ENCODE measurements around the gene DEFB108B.
A peak's percentile ranks its signal among the peaks of the same experiment; 100 is the strongest.
"Not testable (repeated sequence)": the region's sequence is repeated elsewhere in the genome, so short reads cannot be mapped to it uniquely, and the experiment has no call there.

DEFB108B gene

GRCh38 chr11:71832811-71833210 is at the start of gene DEFB108B:
DEFB108B (plus strand) TSS chr11:71833200; CDS start chr11:71833200, 0 bp downstream.
- DNase-seq = not testable (repeated sequence)

- DNase-seq = not testable (repeated sequence)
These were observed 46.7 kb upstream of the DEFB108B start for GRCh38 chr11:71786114-71786847.

- peak; percentile 97 for DNase-seq
These were observed 46.2 kb upstream of the DEFB108B start for GRCh38 chr11:71786848-71787097.

DNA sequence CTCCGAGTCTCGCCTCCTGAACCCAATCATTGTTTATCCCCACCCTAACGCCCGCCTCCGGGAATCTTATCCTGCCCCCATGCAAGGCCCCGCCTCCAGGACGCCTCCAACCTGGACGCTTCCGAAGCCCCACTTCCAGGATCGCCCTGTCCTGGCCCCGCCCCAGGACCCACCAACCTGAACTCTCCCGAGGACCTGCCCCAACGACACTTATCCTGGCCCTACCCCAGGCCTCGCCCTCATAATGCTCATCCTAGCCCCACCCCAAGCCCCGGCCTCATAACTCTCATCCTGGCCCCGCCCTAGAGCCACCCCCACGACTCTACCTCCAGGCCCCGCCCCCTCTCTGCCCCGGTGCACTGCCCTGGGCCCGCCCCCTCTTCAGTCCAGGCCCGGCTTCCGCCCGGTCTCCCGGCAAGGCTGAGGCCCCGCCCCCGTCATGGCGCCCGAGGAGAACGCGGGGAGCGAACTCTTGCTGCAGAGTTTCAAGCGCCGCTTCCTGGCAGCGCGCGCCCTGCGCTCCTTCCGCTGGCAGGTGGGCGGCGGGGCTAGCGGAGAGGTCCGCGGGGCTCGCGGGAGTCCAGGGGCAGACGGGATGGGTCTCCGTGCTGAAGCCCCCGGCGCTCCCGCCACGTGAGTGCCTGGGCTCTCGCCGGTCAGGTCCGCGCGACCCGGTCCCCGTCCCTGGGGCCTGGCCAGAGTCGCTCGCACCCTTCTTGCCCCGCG is 45.7 kb upstream of the DEFB108B start:
- peak; percentile 74 for DNase-seq

- not testable (repeated sequence) for DNase-seq
These were observed 45.1 kb upstream of the DEFB108B start for GRCh38 chr11:71787824-71788454.

DNA sequence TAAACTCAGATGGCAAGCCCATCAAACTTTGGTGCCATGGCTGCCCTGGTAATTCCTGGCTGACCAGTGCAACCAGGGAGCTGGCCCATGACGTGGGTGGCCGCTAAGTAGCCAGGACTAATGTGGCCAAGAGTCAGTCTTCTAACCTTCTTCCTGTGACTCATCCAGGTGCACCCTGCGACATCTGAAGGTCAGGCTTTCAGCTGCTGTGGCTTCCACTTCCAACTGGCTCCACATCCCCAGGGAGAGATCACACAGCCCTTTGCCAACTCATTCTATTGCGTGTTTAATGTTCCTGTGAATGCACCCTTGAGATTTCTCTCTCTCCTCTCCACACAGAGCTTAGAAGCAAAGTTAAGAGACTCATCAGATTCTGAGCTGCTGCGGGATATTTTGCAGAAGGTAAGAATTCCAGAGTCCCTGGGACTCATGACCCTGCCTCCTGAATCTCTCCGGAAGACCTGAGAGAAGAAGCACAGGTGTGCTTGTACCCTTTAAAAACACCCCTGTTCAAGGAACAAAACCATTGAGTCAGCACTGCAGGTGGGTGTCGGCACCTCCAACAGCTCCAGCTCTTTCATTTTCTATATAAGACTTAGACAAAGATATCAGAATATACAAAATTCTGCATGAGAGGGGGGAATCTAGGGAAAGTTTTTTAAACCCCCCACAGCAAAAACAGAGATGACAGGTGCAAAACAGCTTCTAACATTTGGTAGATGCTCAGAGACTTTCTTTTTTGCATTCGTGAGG is 43.4 kb upstream of the DEFB108B start:
- DNase-seq = not testable (repeated sequence)

DNA sequence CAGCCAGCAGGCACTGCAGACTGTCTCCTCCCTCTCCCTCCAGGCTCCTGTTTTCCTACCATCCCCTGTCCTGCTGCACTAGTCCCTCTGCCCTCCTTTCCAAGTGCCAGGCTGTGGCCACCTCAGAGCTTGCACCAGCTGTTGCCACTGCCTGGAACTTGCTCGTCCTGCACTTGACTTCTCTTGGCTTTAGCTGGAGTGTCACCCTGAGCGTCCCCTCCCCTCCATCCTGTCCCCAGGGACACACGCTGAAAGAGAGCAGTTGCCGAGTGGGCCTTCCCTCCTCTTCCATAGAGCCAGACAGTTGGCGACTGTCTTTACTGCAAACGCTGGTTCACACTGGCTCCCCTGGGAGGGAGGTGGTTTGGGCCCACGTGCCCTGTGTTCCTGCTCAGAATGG is 41.9 kb upstream of the DEFB108B start:
- not testable (repeated sequence) for DNase-seq

DNA sequence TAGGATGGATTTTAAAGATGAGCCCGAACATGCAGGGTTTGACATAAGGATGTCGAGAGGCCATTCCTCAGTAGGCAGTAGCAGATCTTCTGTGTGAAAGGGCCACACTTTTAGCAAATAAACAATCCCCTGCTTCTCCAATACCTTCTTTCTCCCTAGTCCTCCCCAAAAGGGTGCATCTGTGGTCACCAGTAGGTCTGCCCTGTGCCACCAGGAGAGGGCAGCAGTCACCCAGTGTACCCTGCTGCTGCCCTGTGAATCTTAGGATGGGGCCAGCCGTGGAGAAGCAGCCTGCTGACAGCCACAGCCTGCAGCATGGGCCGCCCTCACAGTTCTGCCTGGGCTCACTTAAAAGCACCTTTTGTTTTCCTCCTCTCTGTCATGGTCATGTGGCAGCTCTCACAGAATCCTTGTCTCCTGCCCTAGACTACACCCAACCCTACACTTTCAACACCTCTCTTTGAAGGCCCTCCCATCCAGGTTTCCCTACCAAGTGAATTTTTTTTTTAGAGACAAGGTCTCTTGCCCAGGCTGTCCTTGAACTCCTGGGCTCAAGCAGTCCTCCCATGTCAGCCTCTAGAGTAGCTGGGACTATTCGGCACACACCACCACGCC is 40.3 kb upstream of the DEFB108B start:
- peak; percentile 36 for DNase-seq

- DNase-seq = not testable (repeated sequence)
These were observed 38.5 kb upstream of the DEFB108B start for GRCh38 chr11:71794386-71795040.

DNA sequence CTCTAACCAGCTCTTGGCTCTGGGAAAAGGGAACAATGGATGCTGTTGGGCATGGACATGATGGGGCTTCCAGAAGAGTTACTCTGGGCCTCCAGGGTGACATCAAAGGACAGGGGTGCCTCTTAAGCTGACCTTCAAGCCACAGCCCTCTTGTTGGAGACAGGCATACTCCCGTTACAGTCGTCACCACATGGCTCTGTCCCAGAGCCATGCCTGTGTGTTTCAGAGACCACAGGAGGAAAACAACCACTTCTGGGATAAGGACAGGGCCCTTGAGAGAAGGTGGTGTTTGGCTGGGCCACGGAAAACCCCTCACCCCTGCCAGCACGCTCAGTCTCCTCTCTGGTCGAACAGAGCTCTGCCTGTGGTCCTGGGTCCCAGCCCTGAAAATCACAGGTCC is 37.8 kb upstream of the DEFB108B start:
- DNase-seq = not testable (repeated sequence)

DNA sequence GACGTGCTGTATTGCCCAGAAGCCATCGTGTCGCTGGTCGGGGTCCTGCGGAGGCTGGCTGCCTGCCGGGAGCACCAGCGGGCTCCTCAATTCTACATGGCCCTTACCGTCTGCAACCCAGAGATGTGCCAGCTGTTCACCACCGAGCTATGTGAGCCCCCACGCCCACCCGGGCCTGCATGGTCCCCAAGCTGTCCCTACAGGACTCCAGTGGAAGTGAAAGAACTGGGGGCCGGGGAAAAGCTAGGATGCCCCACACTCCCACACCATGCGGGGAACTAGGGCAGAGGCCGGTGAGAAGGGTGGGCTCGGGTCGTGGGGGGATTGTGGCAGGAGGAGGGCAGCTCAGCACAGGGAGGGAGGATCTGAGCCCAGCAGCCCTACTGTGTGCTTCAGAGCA is 37.0 kb upstream of the DEFB108B start:
- not testable (repeated sequence) for DNase-seq

- not testable (repeated sequence) for DNase-seq
These were observed 36.2 kb upstream of the DEFB108B start for GRCh38 chr11:71796781-71797180.

DNA sequence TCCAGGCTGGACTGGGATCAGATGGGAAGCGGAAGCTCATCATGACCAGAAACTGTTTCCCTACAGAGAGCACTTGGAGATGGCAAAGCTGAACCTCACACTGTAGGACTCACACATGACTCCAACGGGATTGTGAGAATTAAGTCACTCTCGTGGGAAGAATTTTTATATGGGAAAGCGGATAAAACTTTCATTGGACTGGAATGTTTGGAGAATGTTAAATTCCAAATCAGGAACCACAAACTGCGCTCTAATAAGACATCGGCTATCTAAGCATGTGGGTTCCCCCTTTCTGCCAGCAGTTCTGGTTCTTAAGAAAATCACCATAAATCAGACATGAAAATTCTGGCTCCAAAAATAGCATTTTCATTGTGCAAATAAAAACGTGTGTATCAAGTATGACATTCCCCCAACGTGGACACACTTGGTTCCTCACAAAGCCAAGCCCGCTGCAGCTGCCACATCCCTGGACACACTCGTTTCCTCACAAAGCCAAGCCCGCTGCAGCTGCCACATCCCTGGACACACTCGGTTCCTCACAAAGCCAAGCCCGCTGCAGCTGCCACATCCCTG is 33.4 kb upstream of the DEFB108B start:
- not testable (repeated sequence) for DNase-seq

GRCh38 chr11:71800335-71800953 is 32.6 kb upstream of the DEFB108B start:
- DNase-seq = peak; percentile 78

DNA sequence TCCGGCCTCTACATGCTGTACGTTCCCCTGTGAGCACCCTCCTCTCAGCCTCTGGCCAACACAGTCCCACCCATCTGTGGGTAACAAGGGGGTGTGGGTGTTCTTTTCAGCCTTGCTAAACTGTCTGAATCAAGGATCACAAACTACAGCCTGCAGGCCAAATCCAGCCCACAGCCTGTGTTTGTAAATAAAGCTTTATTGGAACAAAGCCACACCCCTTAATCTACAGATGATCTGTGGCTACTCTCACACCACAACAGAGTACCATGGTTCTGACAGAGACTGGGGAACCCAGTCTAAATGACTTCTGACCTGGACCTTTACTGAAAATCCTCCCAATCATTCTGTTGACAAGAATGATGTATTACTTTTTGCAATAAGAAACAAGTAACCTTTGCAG is 32.0 kb upstream of the DEFB108B start:
- DNase-seq = not testable (repeated sequence)

DNA sequence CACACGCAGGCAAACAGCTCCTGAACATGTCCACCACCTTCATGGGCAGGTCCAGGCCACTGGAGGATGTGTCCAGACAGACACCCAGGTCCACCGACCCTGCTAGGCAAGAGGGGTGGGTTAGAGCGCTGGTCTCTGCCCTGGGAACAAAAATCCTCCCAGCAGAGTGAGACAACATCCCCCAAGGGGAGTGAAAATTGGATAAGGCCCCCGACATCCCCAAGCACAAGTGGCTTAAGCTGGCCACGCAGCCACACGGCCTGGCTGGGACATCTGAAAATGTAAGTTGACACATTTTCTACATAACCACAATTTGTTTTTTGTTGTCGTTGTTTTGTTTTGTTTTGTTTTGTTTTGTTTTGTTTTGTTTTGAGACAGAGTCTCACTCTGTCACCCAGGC is 30.1 kb upstream of the DEFB108B start:
- not testable (repeated sequence) for DNase-seq

DNA sequence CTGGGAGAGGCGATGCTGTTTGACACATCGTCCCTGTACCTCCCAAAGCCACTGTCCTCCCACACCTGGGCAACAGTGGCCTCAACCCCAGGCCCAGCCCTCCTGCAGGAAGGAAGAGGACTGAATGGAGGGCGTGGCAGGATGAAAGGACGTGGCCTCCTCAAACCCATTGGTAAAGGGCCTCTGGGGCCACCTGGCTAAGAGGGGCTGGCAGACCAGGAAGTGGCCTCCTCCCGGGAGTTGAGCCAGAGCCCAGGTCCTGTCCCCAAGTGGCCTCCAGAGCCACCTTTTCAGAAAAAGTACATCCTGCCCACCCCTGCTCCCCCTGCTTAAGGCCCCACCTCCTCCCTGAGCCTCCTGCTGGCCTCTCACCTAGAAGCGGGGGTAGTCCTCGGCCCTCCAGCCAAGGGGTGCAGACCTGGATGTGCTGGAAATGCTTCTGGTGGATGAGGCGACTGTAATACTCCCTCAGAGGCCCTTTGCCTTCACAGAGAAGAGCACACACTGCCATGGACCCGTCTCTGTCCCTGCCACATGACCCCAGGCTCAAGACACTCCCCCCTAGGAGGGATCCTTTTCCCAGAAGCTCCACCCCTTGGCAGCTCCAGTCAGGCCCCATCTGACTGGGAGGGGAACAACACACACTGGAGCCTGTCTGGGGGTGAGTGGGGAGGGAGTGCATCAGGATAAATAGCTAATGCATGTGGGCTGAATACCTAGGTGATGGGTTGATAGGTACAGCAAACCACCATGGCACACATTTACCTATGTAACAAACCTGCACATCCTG is 28.6 kb upstream of the DEFB108B start:
- DNase-seq = not testable (repeated sequence)

DNA sequence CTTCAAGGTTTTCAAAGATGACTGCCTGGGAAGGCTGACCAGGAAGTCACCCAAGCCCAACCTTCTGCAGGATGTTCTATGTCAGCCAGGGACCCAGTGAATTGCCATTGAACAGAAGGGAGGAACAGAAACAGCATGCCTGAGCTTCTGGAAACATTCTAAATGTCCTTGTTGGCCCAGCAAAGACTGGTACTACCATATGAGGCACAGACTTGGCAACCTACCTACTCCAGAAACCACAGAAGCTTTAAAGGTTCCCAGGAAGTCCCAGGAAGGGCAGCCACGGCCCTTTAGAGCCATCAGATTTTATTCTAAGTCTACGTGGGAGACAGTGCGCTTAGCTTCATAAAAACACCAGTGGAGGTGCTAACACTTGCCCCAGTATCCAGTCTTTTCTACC is 20.5 kb upstream of the DEFB108B start:
- DNase-seq = not testable (repeated sequence)

DNA sequence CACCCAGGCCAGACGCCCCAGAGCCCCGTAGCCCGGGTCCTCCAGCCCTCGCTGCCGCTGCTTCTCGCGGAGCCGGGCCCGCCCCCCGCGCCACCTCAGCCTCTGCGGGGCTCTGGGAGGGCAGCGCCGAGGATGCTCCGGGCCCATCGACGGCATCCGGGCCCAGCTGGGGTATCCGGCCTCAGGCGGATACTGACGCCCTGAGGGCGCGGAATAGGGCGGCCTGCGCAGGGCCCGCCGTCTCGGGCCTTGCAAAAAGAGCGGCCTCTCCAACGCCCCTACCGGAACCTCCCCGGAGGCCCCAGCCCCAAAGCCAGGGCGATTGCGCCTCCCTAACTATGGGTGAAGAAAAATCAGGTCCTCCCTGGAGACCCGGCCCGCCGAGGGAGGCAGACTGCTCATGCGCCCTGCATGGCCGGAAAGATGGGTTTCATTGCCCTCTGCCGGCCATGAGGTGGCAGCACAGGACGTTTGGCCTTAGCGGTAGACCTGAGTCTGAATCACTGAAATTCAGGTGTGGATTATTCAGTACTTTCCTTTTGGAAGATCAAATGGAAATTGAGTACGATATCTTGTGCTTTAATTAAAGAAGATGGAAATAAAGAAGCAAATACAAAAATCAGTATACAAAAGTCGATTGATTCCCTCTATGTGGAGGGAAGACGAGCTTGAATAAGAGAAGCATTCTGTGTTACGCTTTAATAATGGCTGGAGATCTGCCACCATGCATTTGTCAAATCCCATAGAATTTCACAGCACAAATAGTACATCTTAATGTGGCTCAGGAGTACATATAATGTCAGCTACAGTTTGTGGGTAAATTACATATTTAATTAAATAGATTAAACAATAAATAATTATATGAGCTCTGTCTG is 19.3 kb upstream of the DEFB108B start:
- DNase-seq = peak; percentile 71

Measured in activated T-cell treated with anti-CD3 and anti-CD28 coated beads for 4 hours (primary cell).